Right ventricle myocardium inferior (tissue), 1 donor: ENCODE results near the gene PAAF1. TPM values are rescaled to one million over a fixed set of nuclear protein-coding genes. Genes with fewer than 3 reads are reported as not detected.

Source experiments
- ATAC-seq: fragments of 200-7000 bp; cut with Tn5 transposase; one replicate; pipeline ENCODE4 v1.9.1; 2020; ENCODE audit warnings: mild to moderate bottlenecking, moderate library complexity
- DNase-seq: peaks from one replicate; pipeline ENCODE4 v3.0.0; 2021; ENCODE audit errors: missing footprints
- intact Hi-C: fragments of 100-400 bp; cut with DNase I; formaldehyde crosslinking; loops from one replicate; pipeline ENCODE4 v1.11.0; 2022
- long read RNA-seq: library from polyadenylated mRNA; unstranded; transcript quantifications from one replicate; pipeline ENCODE4 v2.0.0, GENCODE V29; 2021
- total RNA-seq: library from RNA; stranded (reverse); fragmentation: NEBNext Ultra II Directional; extraction: Animal tissue kit (Norgen Biotek cat#: 25700); gene quantifications from one replicate; pipeline ENCODE4 v1.2.1, GENCODE V29; 2021
- donor health status: DM: no; HTN: yes; CAD: no; lungs with severe emphysema.

Gene PAAF1
- total RNA-seq, result 10.7 TPM
- long read RNA-seq, full-length matches to known transcripts, result 8 of 22 reads
- long read RNA-seq, partial matches to known transcripts, result 0 of 22 reads
- long read RNA-seq, other reads (novel, unspliced or antisense), result 14 of 22 reads

- peak; percentile 99 for ATAC-seq
- intact Hi-C loops, result loop anchor here (5.0 kb wide), 1 partner anchor 89 kb away; the partner anchor contains the start of gene MRPL48
- peak; percentile 94 for DNase-seq
Measured at GRCh38 chr11:73876424-73877310, at the start of gene PAAF1, which contains the start of gene COA4. Gene PAAF1, plus strand, starts transcription at chr11:73876999. Its CDS starts 23 bp downstream, at chr11:73877022. Gene COA4, minus strand, starts transcription at chr11:73876846. Its CDS starts 3,468 bp downstream, at chr11:73873378.

DNA sequence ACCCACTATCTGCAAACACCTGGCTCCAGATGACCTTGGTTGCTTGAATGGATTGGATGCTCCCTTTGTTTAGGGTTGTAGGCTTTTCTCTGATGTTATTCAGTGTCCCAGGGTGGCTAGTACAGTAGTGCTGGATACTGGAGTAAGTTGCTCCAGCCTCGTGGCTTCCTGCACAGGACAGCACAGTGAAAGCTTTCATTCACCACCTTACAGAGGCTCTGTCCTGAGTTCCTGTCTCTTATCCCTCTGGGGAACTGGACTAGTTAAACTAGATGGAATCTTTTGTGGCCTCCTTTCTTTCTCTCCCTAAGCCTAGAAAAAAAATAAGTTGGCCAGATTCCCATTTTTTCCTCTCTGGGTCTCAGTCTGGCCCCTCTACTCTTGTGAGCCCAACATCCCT, 46.5 kb upstream of the PAAF1 start:
- intact Hi-C loops, result no loop called here
- ATAC-seq (no peak), DNase-seq (no peak)

GRCh38 chr11:73833067-73833466, 43.7 kb upstream of the PAAF1 start:
- ATAC-seq (no peak), DNase-seq (no peak)
- intact Hi-C loops, result no loop called here

DNA sequence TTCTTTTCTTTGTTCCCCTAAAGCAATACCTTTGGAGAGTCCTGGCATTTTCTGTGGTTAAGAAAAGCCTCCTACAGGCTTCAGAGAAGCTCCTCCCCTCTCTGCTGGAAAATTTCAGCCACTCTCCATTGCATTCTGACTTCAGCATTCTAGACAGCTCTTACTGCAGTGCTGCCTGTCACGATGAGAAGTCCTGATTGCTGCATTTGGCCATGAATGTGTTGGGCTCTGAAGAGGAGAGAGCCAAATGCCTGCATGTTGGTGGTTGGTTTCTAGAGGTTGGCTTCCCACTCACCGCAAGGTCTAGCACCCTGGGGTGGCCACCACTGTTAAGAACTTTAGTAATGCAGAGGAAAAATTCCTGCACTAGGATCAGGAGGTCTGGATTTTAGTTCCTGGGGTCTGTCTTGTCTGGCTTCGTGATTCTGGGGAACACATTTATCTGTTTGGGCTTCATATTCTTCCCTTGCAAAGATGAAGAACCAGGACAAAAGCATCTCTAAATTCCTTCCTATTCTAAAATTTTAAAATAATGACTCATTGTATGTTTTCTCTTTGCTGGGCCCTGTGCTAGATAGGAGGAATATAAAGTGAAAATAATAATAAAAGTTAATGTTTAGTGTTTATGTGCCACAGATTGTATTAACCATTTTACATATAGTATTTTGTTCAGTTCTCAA, 38.2 kb upstream of the PAAF1 start:
- ATAC-seq (peak; percentile 37), DNase-seq (no peak)
- intact Hi-C loops, result no loop called here

DNA sequence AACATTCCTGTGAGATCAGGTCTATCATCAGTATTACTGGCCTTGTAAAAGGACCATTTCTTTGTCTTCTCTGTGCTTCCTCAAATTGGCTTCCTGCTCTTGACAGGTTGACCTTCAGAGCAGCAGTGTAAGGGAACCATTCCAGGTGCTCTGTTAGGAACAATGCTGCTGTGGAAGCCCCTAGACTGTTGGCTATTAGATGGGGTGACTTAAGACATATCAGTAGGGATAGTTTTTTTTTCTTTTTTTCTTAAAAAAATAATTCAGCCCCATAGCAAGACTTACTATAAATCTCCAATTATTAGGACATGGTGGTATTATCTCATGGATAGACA, 37.7 kb upstream of the PAAF1 start:
- intact Hi-C loops, result no loop called here
- ATAC-seq (no peak), DNase-seq (no peak)

DNA sequence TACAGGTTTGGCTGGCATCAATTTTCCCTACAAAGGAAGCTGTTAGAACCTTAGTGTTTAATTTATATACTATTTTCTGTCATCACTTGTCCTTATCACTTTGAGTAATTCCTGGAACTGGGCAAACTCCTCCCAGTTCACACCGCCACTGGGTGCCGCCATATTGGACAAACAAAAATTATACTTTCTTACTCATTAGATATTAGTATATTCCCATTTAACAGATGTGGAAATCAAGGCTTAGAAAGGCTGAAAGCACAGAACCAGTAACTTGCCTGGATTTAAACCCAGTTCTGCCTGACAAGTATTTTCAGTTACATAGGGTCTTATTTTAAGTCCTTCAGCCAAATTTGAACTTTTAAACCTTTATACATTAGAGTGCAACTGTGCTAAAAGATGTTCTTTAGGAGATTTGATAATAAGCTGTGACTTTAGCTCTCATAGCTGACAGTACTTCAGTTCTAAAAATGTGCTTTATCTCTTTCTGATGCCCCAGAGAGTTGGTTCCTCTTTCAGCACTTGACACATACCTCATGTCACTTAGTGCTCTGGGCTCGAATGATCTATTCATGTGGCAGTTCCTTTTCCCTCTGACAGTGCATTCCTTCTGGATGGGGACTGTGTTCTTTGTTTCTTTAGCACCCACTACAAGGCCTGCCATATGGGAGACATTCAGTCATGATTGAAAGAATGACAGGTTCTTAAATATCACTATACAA, 25.6 kb upstream of the PAAF1 start:
- ATAC-seq (peak; percentile 83), DNase-seq (no peak)
- intact Hi-C loops, result no loop called here

DNA sequence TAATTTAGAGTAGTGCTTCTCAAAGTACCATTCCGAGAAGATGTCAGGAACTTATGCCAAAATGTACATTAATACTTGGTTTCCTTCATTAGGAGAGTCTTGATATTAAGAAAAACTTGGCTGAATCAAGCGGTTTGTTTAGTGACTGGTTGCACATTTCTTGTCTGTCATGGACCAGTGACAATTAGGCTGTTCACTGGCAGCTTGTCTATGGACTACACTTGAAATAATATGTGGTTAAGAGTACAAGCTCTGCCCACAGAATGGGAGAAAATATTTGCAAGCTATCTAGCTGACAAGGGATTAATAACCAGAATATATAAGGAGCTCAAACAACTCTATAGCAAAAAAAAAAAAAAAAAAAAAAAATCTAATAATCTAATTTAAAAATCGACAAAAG, 24.8 kb upstream of the PAAF1 start:
- intact Hi-C loops, result no loop called here
- DNase-seq, result no peak
- ATAC-seq, result peak; percentile 59

- ATAC-seq (no peak), DNase-seq (no peak)
- intact Hi-C loops, result no loop called here
Measured at GRCh38 chr11:73854680-73855079, 22.1 kb upstream of the PAAF1 start.

DNA sequence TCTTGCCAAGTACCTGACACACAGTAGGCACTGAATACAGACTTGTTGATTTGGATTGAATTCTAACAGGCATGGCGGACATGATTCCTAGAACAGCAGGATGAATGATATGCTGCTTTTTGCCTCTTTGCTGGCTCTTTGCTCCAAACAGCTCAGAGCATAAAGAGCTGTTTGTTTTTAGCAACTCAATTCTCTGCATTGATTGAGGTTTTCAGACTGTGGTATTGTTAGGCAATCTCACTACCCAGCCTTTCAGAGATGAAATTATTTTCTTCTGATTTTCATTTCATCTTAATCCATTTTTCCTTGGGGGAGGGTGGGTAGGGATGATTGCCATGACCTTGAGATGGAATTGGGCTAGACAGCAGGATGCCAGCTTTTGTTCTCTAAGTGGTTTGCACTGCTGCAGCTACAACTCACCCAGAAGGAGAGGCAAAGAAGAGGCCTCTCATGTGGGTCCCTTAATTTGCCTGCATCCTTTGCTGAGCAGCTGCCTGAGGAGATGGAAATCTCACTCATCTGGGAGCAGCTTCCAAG, 20.7 kb upstream of the PAAF1 start:
- intact Hi-C loops, result no loop called here
- DNase-seq, result no peak
- peak; percentile 42 for ATAC-seq

- ATAC-seq, result no peak
- DNase-seq, result no peak
- intact Hi-C loops, result no loop called here
Measured at GRCh38 chr11:73859671-73860070, 17.1 kb upstream of the PAAF1 start.

GRCh38 chr11:73860202-73860601, 16.6 kb upstream of the PAAF1 start:
- intact Hi-C loops, result no loop called here
- DNase-seq, result no peak
- ATAC-seq, result no peak

GRCh38 chr11:73862986-73863385, 13.8 kb upstream of the PAAF1 start:
- DNase-seq (no peak), ATAC-seq (no peak)
- intact Hi-C loops, result no loop called here

DNA sequence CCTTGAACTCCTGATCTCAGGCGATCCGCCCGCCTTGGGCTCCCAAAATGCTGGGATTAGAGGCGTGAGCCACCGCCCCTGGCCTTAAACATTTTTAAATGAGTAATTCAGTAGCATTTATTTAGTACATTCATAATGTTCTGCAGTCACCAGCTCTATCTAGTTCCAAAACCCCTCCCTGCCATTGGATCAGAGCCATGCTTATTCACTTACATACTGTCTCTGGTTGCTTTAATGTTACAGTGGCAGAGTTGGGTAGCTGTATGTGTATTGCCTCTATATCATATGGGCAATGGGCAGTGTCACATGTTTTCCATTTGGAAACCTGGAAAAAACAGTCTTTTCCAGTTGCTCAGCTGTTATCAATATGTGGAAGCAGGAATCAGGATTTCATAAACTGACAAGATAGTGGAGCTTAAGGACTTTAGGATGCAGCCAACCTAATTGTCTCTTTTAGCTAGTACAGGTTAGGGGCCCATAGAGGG, 10.7 kb upstream of the PAAF1 start:
- no peak for DNase-seq
- intact Hi-C loops, result no loop called here
- no peak for ATAC-seq

- DNase-seq, result no peak
- peak; percentile 52 for ATAC-seq
- intact Hi-C loops, result no loop called here
Measured at GRCh38 chr11:73866586-73866996, 10.2 kb upstream of the PAAF1 start.

DNA sequence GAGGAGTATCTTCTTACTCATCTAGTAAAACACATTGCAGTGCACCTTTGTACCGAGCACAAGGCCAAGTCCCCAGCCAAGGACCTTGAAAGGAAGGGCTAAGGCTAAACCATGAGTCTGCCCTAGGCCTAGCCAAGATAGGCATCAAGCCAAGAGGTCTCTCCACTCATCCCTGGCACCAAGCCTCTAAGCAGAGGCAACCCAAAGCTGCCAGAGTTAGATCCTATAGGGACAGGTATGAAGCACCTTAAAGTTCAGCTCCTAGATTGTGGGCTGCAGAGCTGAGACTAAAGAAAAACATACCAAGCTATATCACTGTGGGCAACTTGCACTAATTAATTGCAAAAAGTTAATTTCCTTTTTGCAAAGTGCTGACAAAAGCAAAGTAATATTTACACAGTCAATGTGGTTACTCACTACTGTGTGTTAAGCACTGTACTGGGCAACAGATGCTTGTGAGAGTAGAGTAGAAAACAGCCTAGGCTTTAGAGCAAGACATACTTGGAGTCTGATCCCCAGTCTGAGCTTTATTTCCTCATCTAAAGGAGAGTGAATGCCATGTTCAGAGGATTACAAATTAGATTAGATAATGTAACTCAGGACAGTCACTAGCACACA, 7.4 kb upstream of the PAAF1 start:
- no peak for DNase-seq
- no peak for ATAC-seq
- intact Hi-C loops, result no loop called here

DNA sequence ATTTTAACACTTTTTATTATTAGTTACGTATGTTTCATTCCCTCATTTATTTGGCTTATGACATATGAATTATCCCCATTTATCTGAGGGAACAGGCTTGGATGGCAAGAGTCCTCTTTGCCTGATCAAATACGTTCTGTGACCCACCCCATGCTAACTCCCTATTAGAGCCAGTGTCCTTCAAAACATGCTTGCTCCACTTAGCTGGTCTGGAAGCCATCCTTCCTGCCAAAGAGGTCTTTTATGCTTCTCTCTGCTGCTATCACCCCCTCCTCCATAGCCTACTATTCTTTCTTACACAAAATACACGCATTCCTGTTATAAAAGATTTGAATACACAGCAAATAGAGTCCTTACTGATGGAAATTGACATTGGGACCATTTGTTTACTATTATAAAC, 6.5 kb upstream of the PAAF1 start:
- intact Hi-C loops, result no loop called here
- DNase-seq, result no peak
- ATAC-seq, result no peak

GRCh38 chr11:73872749-73873357, 3.9 kb upstream of the PAAF1 start:
- intact Hi-C loops, result no loop called here
- no peak for ATAC-seq
- no peak for DNase-seq

GRCh38 chr11:73875380-73875779, 1.4 kb upstream of the PAAF1 start:
- intact Hi-C loops, result loop anchor here (5.0 kb wide), 1 partner anchor 88 kb away; the partner anchor contains the start of gene MRPL48
- ATAC-seq, result no peak

More at GRCh38 chr11:73875380-73875779, 1.4 kb upstream of the PAAF1 start:
- DNase-seq, result no peak
